Measurements from ENCODE around the gene EXOC3L4.

DNA sequence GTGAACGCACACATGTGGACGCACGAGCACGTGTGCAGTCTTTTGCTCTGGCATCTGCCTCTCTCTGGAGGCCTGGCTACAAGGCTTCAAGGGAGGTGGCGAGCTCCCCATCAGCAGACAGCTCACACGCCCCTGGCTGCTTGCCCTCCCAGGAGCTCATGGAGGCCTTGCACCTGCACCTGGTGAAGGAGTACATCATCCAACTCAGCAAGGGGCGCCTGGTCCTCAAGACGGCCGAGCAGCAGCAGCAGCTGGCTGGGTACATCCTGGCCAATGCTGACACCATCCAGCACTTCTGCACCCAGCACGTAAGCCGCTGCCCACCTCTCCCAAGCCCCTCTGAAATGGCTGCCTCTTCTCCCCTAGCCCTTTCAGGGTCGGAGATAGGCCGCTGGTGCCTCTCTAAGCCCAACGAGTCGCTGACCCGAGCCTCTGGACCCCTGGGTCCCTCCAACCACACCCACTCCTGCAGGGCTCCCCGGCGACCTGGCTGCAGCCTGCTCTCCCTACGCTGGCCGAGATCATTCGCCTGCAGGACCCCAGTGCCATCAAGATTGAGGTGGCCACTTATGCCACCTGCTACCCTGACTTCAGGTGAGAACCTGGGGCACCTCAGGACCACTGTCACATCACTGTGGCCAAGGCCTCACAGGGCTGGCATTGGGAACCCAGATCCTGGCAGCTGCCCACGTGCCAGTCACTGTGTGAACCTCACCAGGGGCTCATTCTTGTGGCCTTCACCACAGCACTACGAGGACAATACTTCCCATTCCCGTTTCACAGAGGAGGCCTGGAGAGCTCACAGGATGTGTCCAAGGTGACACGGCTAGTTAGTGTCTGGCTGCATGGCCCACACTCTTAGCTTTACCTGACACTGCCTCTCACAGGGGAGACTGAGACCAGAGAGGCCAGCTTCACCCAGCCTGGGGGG lies 39.0 kb downstream of the EXOC3L4 start:
- TF ChIP-seq, protein P1, sequence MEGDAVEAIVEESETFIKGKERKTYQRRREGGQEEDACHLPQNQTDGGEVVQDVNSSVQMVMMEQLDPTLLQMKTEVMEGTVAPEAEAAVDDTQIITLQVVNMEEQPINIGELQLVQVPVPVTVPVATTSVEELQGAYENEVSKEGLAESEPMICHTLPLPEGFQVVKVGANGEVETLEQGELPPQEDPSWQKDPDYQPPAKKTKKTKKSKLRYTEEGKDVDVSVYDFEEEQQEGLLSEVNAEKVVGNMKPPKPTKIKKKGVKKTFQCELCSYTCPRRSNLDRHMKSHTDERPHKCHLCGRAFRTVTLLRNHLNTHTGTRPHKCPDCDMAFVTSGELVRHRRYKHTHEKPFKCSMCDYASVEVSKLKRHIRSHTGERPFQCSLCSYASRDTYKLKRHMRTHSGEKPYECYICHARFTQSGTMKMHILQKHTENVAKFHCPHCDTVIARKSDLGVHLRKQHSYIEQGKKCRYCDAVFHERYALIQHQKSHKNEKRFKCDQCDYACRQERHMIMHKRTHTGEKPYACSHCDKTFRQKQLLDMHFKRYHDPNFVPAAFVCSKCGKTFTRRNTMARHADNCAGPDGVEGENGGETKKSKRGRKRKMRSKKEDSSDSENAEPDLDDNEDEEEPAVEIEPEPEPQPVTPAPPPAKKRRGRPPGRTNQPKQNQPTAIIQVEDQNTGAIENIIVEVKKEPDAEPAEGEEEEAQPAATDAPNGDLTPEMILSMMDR (IDR thresholded peaks at IDR 0.05) = no peak
- TF ChIP-seq POLR2A (IDR thresholded peaks at IDR 0.05) = no peak

Measured in uterus (tissue), 2 donors.